ENCODE measurements around the gene ANKRD50.

DNA sequence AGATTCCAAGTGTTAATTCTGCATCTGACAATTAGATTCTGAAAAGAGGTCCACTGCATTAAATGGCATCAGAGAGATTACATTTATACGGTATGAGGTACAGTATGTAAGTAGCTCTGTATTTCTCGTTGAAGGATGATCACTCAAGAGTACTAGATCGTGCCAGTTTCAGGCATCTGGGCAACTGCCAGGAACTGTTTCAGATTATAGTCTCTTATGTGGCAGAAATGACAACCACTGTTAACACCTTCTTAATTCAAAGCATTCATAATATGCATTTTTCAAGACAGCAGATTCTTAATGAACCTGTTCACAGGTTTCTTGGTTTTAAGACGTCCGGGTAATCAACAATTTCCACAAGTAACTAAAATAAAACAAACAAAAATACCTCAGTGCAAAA, 1.6 kb downstream of the ANKRD50 start:
- TF ChIP-seq CTCF (IDR thresholded peaks at IDR 0.05): no peak
- TF ChIP-seq POLR2A (IDR thresholded peaks at IDR 0.05): no peak

Data from thyroid gland (tissue), 4 donors.